HG02678 (cell line): ENCODE measurements around the gene DBNDD1.
A peak's percentile ranks its signal among the peaks of the same experiment; 100 is the strongest.
"Not testable (repeated sequence)": the region's sequence is repeated elsewhere in the genome, so short reads cannot be mapped to it uniquely, and the experiment has no call there.

Experiments
- ATAC-seq: cut with Tn5 transposase; IDR thresholded peaks from one replicate; pipeline ENCODE4 v1.9.1; 2021; ENCODE audit warnings: mild to moderate bottlenecking, moderate library complexity; ENCODE audit not compliant: unreplicated experiment

The DBNDD1 gene

DNA sequence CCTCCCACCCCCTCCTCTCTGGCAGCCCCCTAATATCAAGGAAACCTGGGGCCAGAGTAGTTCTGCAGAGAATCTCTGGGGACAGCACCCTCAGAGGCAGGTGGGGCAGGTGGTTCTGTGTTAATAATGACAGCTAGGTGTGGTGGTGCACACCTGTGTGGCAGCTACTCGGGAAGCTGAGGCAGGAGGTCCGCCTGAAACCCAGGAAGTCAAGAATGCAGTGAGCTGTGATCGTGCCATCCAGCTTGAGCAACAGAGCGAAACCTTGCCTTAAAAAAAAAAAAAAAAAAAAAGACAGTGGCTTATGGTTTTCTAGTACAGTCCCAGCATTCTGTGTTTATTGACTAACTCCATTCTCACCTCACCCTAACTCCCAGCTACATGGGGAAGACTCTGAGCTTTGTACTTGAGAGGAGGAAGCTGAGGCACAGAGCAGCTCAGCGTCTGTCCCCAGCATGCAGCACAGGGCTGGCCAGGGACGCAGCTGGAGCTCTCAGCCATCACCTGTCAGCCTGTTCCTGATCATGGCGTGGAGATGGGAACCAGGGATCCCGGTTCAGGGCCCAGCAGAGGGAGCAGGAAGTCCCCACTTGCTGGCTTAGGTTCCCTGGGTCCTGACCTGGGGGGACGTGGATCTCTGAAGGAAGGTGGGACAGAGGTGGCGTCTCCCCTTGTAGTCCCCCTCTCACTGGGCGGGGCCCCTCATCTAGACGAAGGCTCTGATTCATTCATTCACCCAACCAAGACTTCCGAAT lies 6.1 kb downstream of the DBNDD1 start:
- ATAC-seq = no peak

DNA sequence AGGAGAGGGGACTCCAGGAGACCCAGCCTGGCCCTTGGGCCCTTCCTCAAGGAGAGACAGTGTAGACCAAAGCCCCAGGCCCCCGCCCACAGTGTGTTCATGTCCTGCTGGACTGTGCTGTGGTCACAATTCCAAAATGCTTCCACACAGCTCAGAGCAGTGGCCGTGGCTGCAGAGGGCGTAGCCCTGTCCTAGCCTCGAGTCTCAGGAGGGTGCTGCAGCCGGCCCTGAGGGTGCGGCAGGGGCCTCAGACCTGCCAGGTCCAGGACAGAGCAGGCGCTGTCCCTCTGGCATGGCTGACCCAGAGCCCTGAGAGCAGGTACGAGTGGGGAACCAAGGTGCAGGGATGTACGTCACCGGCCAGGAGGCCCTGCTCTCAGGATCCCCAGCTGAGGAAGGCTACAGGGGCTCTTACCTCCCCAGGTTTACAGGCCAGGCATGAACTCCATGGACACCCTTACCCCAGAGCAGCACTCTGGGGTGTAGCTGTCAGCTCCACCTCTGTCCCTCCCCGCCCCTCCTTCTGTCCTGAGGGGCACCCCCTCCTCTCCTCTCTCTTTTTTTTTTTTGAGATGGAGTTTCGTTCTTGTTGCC lies 7.3 kb downstream of the DBNDD1 start:
- no peak for ATAC-seq

DNA sequence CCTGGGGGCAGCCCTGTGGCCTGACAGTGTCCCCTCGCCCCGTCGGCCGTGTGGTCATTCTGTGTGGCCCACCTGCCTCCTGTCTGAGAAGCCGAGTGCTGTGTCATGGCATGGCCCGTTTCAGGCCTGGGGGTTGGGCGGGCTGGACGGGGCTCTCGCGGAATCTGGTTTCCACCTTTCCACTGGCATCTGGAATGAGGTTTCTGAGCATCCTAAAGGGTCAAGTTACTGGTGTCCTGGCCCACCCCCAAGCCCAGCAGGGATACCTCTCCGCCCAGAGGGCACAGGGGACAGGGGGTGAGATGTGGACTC lies 7.8 kb downstream of the DBNDD1 start:
- no peak for ATAC-seq

DNA sequence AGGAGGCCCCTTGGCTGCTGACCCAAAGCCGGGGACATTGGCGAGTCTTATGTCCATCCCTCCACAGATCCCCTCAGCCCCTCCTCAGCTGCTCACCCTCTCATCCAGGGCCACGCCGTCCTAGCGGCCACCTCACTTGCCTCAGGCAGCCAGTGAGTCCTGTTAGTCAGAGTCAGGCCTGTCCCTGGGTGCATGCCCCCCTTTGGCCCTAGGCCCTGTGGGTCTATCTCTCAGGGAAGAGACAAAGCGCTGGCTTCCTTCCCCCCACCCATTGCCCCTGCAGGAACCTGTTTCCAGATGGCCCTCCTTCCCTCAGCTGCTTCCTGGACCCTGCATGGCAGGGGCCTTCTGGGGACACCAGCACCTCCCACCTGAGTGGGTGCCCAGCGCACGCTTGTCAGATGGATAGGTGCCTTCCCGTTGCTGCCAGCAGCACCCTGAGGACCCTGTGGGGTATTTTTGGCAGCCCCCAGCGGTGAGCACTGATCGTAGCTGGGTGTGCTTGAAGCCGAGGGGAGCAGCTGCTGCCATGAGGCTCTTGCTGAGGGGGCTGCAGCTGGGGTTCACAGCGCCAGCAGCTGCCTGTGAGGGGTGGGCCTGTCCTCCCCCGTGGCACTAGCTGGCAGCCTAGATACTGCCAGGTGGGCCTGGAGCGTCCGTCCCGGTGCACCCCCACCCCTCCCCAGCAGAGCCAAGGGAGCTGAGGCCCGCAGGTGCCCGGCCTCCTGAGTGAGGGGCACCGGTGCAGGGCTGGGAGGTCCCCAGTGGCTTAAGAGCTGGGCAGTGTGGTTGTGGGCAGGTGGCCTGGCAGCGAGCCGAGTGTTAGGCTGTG lies 8.4 kb downstream of the DBNDD1 start:
- no peak for ATAC-seq

DNA sequence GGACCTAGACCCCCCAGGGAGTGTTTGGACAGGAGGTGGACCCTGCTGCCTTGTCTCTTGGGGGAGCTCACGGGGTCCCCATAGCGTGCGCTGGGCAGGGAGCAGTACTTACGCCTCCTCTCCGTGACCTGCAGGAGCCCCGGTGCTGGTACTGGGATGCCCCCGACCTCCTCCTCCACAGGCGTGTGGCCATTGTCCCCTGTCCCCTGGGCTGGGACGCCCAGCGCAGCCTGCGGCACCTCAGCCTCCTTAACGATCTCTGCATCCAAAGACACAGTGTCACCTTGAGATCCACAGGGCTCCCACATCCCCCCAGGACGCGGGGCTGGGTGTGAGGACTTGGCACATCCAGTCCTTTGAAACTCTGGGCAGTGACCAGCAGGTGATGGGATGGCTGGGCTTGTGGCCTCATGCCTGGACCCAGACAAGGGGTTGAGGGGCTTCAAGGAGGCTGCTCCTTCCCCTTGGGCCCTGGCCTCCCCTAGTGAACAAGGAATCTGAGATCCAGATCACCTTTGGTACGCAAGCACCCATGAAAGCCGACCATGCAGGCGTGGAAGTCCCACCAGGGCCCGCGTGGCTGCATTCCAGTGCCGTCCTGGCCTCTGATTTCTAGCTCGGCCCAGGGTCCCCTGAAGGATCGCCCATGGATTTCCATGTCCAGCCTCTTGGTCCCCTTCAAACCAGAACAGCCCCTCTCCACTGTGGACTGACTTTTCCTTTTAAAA lies 9.9 kb downstream of the DBNDD1 start:
- no peak for ATAC-seq

DNA sequence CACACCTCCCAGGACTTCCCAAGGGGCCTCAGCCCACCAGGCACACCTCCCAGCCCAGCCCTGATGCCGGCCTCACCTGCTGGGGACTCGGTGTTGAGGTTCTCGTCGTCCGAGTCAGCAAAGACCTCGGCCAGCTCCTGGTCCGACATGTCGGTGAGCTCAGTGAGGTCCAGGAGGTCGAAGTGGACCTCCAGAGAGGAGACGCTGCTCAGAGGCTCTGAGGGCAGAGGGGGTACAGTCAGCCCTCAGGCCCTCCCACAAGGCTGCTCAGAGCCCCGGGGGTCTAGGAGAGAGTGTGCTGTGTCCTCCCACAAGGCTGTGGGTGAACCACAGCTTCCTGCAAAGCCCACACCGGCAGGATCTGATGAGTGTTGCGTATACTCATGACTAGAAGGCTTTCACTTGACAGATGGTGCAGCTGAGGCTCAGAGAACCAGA lies 10.5 kb downstream of the DBNDD1 start:
- ATAC-seq = peak; percentile 76

DNA sequence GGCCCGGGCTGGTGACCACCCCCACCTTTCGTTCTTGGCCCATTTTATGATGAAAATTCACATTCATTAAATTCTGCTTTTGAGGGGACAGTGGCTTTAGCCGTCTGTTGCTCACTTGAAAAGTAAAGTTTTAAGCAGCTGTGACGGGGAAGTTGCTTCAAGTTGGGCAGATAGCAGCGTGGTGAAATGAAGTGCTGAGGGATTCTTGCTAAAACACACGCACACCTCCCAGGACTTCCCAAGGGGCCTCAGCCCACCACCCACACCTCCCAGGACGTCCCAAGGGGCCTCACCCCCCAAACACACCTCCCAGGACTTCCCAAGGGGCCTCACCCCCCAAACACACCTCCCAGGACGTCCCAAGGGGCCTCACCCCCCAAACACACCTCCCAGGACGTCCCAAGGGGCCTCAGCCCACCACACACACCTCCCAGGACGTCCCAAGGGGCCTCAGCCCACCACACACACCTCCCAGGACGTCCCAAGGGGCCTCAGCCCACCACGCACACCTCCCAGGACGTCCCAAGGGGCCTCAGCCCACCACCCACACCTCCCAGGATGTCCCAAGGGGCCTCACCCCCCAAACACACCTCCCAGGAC lies 11.5 kb downstream of the DBNDD1 start:
- ATAC-seq = not testable (repeated sequence)

DNA sequence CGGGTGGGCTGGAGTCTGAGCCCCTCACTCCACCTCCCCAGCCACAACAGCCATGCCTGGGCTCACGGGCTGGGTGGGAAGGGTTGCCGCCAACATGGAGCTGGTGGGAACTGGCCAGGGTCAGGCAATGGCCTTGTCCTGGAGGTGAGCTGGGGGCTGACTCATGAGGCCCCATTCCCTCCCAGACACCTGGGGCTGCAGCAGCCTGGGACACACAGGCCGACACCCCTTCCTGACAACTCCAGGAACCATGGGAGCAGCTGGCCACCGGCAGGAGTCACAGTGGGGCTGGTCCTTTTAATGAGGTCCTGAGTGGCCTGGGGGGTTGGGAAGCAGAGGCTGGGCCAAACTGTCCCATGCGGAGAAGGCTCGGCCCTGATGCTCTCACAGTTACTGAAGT lies 12.2 kb downstream of the DBNDD1 start:
- no peak for ATAC-seq

DNA sequence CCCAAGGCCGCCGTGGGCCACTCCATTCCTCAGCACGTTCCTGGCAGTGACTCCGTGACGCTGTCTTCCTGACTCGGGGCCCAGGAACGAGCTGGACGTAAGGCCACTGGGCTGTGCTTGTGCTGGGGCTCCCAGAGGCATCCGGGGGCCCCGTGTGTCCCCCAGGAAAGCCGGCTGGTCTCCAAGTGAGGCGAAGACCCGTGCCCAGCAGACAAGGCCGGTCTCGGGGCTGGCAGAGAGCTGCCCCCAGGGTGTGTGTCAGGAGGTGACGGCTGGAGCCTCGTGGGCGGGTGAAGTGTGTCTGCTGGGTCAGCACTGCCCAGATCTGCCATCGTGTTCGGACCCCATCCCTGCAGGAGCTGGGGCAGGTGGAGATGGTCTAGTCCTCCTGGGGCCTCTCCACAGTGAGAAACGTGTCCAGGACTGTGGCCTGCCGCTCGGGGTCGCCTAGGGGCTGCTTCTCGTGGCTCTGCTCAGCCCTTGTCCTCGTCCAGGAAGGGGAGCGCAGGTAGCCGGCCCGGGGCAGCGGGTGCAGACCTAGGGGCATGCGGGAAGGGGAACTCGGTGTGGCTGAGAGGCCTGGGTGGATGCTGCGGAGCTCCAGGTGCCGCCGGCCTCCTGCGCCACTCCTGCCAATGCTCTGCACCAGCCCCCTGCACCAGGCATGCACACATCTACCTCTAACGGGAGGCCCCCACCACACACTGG lies 13.1 kb downstream of the DBNDD1 start:
- no peak for ATAC-seq

DNA sequence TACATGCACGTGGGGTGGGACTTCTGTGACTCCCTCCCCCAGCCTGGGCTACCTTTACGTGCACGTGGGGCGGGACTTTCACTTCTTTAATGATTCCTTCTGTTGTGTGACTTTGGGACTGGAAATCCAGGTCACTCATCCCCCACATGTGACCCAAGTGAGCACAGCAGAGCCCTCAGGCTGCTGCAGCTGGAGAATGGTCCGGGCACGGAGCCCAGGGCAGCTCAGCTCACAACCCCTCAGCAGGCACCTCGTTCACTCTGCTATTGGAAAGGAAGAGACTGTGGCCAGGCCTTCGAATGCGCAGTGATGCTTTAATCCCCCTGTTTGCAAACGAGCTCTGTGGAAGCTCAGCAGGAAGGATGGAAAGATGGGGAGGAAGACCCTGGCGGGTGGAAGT lies 14.7 kb downstream of the DBNDD1 start:
- ATAC-seq = no peak

DNA sequence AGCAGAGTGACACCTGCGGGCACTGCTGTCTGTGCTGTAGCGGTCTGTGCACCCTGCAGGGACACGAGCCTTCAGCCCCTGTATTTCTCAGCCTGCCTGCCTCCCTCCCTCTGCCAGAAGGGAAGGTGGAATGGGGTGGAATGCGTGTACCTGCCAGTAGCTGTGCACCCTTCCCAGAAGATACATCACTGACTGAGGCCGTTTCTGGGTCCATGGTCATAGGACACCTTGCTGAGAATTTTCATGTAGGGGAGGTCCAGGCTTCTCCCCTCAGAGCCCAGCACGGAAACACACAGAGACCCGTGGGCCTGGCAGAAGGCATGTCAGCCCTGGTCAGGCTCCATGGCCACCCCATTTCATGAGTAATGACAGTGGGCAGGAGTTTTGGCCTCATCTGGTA lies 16.5 kb downstream of the DBNDD1 start:
- no peak for ATAC-seq

DNA sequence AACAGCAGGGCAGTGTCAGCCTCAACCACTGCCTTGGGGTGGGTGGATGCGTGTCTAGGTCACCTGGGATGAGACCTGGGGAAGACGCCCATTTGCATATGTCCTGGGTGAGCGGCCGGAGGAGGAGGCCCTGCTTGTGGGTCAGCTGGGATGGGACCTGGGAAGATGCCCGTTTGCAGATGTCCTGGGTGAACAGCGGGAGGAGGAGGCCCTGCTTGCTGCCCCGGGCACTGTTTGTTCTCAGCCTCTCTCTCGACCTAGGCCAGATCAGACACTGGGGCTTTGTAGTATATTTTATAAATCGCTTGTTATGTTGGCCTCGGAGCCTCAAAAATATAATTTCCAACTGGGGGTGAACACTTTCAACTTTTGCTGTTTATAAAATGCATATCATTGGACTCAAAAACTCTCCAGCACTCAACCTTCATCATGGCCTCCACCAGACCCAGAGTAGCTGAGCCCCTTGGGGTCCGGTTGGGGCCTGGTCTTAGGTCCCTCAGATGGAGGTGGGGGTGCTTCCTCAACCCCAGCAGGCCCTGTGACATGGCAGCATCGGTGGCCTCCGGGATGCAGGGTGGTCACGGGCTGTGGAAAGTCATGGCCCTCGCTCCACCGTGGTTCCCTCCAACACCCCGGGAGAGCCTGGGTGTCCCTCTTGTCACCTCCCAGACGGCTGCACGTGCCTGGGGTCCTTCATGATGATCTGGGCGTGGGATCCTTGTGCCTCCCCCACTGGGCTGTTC lies 17.3 kb downstream of the DBNDD1 start:
- no peak for ATAC-seq

DNA sequence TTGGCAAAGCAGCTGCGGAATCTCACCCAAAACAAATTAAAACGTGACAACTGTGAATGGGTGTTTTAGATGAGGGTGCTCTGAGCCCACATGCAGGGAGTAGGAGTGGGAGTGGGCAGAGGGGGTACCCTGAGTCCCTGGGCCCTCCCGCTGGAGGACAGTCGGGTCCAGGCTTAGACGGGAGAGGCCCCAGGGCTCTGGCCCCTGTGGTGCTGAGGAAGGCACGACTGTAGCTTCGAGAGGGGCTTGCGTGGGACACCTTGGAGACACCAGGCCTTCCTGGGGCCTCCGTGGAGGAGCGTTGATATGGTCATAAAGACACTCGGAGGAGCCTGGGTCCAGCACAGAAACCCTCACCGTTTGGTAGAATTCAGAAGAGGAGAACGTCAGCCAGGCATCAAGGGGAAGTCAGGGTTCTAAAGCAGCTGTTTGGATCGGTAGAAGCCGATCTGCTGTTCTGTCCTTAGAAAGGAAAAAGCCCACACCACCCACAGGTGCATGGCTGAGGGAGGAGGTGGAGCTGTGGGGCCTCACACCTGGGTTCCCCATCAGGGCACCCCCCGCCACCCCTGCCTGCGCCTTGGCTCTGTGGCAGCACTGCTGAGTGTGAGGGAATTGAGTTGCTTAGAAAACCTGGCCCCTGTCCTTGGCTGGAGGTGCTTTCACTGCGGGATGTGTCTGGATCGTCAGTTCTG lies 18.4 kb downstream of the DBNDD1 start:
- no peak for ATAC-seq

DNA sequence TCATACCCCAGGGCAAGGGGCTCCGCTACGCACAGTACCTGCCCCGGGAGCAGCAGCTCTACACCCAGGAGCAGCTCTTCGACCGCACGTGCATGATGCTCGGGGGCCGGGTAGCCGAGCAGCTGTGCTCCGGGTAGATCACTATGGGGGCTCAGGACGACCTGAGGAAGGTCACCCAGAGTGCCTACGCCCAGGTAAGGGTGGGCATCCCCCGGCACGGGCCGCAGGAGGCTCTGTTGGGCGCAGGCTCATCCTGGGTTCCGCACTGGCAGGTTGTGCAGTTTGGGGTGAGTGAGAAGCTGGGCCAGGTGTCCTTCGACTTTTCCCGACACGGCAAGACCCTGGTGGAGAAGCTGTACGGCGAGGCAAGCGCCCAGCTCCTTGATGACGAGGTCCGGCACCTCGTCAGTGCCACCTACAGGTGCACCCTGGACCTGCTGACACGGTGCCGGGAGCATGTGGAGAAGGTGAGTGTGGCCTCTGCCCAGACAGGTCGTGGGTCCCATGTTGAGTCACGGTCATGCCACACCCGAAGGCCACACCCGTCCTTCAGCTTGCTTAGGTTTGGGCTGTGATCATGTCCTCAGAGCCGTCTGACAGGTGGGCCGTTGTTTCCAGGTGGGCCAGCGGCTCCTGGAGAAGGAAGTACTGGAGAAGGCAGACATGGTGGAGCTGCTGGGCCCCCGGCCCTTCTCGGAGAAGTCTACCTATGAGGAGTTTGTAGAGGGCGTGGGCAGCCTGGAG lies 19.3 kb downstream of the DBNDD1 start:
- no peak for ATAC-seq

DNA sequence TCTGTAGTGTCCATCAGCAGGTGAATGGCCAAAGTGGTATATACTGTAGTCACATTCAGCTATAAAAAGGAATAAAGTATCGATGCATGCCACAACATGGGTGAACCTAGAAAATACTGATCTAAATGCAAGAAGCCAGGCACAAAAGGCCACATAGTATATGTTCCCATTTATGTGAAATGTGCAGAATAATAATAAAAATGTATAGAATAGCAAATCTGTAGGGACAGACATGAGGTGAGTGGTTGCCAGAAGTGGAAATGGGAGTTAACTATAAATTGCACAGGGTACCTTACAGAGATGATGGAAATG lies 23.1 kb downstream of the DBNDD1 start:
- no peak for ATAC-seq

DNA sequence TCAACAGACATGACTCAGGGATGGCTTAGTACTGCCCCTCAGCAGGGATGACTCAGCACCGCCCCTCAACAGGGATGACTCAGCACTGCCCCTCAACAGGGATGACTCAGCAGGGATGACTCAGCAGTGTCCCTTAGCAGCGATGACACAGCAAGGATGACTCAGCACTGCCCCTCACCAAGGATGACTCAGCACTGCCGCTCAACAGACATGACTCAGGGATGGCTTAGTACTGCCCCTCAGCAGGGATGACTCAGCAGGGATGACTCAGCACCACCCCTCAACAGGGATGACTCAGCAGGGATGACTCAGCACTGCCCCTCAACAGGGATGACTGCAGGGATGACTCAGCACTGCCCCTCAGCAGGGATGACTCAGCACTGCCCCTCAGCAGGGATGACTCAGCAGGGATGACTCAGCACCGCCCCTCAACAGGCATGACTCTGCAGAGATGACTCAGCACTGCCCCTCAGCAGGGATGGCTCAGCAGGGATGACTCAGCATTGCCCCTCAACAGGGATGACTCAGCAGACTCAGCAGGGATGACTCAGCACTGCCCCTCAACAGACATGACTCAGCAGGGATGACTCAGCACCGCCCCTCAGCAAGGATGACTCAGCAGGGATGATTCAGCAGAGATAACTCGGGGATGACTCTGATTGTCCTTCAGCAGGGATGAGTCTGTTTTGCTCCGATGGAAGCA lies 23.6 kb downstream of the DBNDD1 start:
- not testable (repeated sequence) for ATAC-seq

DNA sequence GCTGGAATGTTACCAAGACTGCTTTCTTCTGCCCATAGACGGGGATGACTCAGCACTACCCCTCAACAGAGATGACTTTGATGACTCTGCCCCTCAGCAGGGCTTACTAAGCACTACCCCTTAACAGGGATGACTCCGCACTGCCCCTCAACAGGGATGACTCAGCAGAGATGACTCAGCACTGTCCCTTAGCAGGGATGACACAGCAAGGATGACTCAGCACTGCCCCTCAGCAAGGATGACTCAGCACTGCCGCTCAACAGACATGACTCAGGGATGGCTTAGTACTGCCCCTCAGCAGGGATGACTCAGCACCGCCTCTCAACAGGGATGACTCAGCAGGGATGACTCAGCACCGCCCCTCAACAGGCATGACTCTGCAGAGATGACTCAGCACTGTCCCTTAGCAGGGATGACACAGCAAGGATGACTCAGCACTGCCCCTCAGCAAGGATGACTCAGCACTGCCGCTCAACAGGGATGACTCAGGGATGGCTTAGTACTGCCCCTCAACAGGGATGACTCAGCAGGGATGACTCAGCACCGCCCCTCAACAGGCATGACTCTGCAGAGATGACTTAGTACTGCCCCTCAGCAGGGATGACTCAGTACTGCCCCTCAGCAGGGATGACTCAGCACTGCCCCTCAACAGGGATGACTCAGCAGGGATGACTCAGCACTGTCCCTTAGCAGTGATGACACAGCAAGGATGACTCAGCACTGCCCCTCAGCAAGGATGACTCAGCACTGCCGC lies 24.4 kb downstream of the DBNDD1 start:
- ATAC-seq = not testable (repeated sequence)
